Loucy (cell line): Measurements from ENCODE around the gene SLC6A1.

ENCODE experiments used
- H2AFZ ChIP-seq: fragments of 200-600 bp; sonication (generic); 2 replicates; pipeline ENCODE4 v1.6.0; 2016; ENCODE audit warnings: antibody characterized with exemption, mild to moderate bottlenecking, low read length, moderate library complexity
- H3F3A ChIP-seq: fragments of 200-600 bp; 2 replicates; pipeline ENCODE4 v1.6.0; 2016; ENCODE audit warnings: antibody characterized with exemption, low read depth, mild to moderate bottlenecking
- H3K27me3 ChIP-seq: fragments of 200-600 bp; sonication (generic); 2 replicates; pipeline ENCODE4 v1.6.1; 2014; ENCODE audit warnings: low read length, mild to moderate bottlenecking; ENCODE audit not compliant: insufficient read depth, poor library complexity, severe bottlenecking
- H3K36me3 ChIP-seq: fragments of 200-600 bp; sonication (generic); 2 replicates; pipeline ENCODE4 v1.6.1; 2016; ENCODE audit warnings: low read length; ENCODE audit not compliant: insufficient read depth
- H3K4me1 ChIP-seq: fragments of 200-600 bp; sonication (generic); 2 replicates; pipeline ENCODE4 v1.5.1; 2014; ENCODE audit warnings: low read length, mild to moderate bottlenecking; ENCODE audit not compliant: insufficient read depth, poor library complexity, severe bottlenecking
- H3K4me2 ChIP-seq: fragments of 200-600 bp; sonication (generic); 2 replicates; pipeline ENCODE4 v1.6.0; 2014; ENCODE audit warnings: antibody characterized with exemption, low read length, low read depth, mild to moderate bottlenecking; ENCODE audit not compliant: poor library complexity, severe bottlenecking
- H3K4me3 ChIP-seq: fragments of 200-600 bp; sonication (generic); 2 replicates; pipeline ENCODE4 v1.5.1; 2014; ENCODE audit warnings: low read length, mild to moderate bottlenecking, mixed read lengths; ENCODE audit not compliant: poor library complexity, severe bottlenecking
- H3K79me2 ChIP-seq: fragments of 200-600 bp; sonication (generic); 2 replicates; pipeline ENCODE4 v1.6.1; 2014; ENCODE audit warnings: low read length; ENCODE audit not compliant: insufficient read depth
- H3K9ac ChIP-seq: fragments of 200-600 bp; sonication (generic); 2 replicates; pipeline ENCODE4 v1.6.0; 2014; ENCODE audit warnings: mild to moderate bottlenecking, low read depth, low read length, moderate library complexity; ENCODE audit not compliant: poor library complexity, severe bottlenecking
- H3K9me2 ChIP-seq: fragments of 200-600 bp; sonication (generic); replicated peaks from 2 replicates; pipeline ENCODE4 v1.6.1; 2016; ENCODE audit warnings: low read depth, low read length, mixed read lengths
- H3K9me3 ChIP-seq: fragments of 200-600 bp; sonication (generic); 2 replicates; pipeline ENCODE4 v1.6.1; 2014; ENCODE audit warnings: mild to moderate bottlenecking, antibody characterized with exemption, low read length, low read depth; ENCODE audit not compliant: insufficient read depth
- H4K20me1 ChIP-seq: fragments of 200-600 bp; sonication (generic); 2 replicates; pipeline ENCODE4 v1.6.0; 2014; ENCODE audit warnings: antibody characterized with exemption, low read length, mild to moderate bottlenecking; ENCODE audit not compliant: insufficient read depth, poor library complexity, severe bottlenecking
- EZH2phosphoT487 ChIP-seq: fragments of 200-600 bp; IDR thresholded peaks from 2 replicates; pipeline ENCODE4 v1.6.1; 2018; ENCODE audit warnings: antibody characterized with exemption, mild to moderate bottlenecking, moderate library complexity, borderline replicate concordance
- TF ChIP-seq, protein P1 (sequence below): fragments of 200-600 bp; sonication (generic); conservative IDR thresholded peaks from 2 replicates; pipeline ENCODE4 v1.5.1; 2014; ENCODE audit warnings: mild to moderate bottlenecking, antibody characterized with exemption, low read length

The SLC6A1 gene

GRCh38 chr3:11001658-11002021 is 9.1 kb downstream of the SLC6A1 start:
- no peak overlapping the region for H3K4me2 ChIP-seq
- H3K36me3 ChIP-seq: no peaks in the 10 kb centered on the region
- no peak overlapping the region for H3K9ac ChIP-seq
- no peaks in the 10 kb centered on the region for H3K9me2 ChIP-seq
- H3K27me3 ChIP-seq: no peaks in the 10 kb centered on the region
- H3K9me3 ChIP-seq: no peaks in the 10 kb centered on the region
- H4K20me1 ChIP-seq: no peaks in the 10 kb centered on the region
- no peaks in the 10 kb centered on the region for H3K4me1 ChIP-seq
- H3K79me2 ChIP-seq: no peaks in the 10 kb centered on the region
- TF ChIP-seq EZH2phosphoT487: no peak
- TF ChIP-seq, protein P1, sequence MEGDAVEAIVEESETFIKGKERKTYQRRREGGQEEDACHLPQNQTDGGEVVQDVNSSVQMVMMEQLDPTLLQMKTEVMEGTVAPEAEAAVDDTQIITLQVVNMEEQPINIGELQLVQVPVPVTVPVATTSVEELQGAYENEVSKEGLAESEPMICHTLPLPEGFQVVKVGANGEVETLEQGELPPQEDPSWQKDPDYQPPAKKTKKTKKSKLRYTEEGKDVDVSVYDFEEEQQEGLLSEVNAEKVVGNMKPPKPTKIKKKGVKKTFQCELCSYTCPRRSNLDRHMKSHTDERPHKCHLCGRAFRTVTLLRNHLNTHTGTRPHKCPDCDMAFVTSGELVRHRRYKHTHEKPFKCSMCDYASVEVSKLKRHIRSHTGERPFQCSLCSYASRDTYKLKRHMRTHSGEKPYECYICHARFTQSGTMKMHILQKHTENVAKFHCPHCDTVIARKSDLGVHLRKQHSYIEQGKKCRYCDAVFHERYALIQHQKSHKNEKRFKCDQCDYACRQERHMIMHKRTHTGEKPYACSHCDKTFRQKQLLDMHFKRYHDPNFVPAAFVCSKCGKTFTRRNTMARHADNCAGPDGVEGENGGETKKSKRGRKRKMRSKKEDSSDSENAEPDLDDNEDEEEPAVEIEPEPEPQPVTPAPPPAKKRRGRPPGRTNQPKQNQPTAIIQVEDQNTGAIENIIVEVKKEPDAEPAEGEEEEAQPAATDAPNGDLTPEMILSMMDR: no peak
- no peaks in the 10 kb centered on the region for H3F3A ChIP-seq
- H2AFZ ChIP-seq: no peak overlapping the region
- H3K4me3 ChIP-seq: no peak overlapping the region

DNA sequence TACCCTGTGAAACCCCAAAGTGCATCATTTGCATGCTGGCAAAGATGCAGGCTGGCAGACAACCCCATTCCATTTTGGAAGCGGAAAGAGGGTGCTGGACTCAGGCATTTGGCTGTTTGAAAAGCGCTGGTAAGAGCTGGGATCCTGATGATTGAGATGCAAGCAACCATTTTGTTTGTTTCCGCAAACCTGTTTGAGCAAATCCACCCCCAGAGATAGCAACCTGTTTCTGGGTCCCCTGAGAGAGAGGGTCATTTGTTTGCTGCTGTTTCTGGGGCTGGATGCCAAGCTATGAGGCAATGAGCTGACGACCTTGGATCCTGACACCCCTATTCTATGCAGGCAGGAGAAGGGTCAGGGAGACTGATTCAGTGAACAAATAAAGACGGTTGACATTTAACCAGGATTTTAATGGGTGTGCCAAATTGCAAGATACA is 9.8 kb downstream of the SLC6A1 start:
- no peaks in the 10 kb centered on the region for H3K36me3 ChIP-seq
- TF ChIP-seq, protein P1: no peak
- no peak for TF ChIP-seq EZH2phosphoT487
- H3K27me3 ChIP-seq: no peaks in the 10 kb centered on the region
- no peaks in the 10 kb centered on the region for H3K9me3 ChIP-seq
- H3K4me2 ChIP-seq: no peak overlapping the region
- no peak overlapping the region for H2AFZ ChIP-seq
- H3K9me2 ChIP-seq: no peaks in the 10 kb centered on the region
- H3K79me2 ChIP-seq: no peaks in the 10 kb centered on the region
- H3K4me3 ChIP-seq: no peak overlapping the region
- no peaks in the 10 kb centered on the region for H3K4me1 ChIP-seq
- no peaks in the 10 kb centered on the region for H4K20me1 ChIP-seq
- no peaks in the 10 kb centered on the region for H3F3A ChIP-seq
- H3K9ac ChIP-seq: no peak overlapping the region

GRCh38 chr3:11004563-11004962 is 12.0 kb downstream of the SLC6A1 start:
- Histone ChIP-seq H3K79me2 (no peaks in the 10 kb centered on the region), H2AFZ (no peak overlapping the region), H3K9me3 (no peaks in the 10 kb centered on the region), H3K4me1 (no peaks in the 10 kb centered on the region), H3K4me2 (no peak overlapping the region), H3K9ac (no peak overlapping the region), H3K36me3 (no peaks in the 10 kb centered on the region), H3K9me2 (no peaks in the 10 kb centered on the region), H3K4me3 (no peak overlapping the region), H3F3A (no peaks in the 10 kb centered on the region), H4K20me1 (no peaks in the 10 kb centered on the region), H3K27me3 (no peaks in the 10 kb centered on the region)
- TF ChIP-seq, protein P1: no peak
- no peak for TF ChIP-seq EZH2phosphoT487
